GM20431 (cell line): Measurements from ENCODE around the gene PCDH12.
"Not testable (repeated sequence)": the region's sequence is repeated elsewhere in the genome, so short reads cannot be mapped to it uniquely, and the experiment has no call there.

ENCODE experiments used
- in situ Hi-C: fragments of 300-500 bp; cut with MseI, MboI; formaldehyde crosslinking; loops from one replicate; pipeline ENCODE4 v1.15.0; 2020; ENCODE audit warnings: low sequenced_read_pairs; ENCODE audit not compliant: unreplicated experiment

Gene PCDH12

DNA sequence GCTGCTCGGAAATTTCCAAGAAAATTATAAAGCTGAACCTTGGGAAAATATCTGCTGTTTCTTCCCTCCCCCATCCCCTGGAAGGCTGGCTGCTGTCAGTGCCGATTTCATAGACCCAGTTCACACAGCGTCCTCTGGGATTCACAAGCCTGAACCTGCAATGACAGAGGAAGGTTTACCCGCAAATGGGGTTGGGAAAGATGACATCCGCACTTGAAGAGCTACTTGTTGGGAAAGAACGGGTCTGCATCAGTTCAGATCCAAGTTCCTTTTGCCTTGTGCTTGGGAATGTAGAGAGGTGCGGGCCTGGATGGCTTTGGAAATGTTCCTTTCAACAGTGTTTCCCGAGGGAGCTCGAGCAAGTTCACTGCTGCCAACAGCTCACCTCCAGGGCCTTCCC is 13.9 kb downstream of the PCDH12 start:
- in situ Hi-C loops, result no loop called here

GRCh38 chr5:141942185-141942857 is 15.7 kb downstream of the PCDH12 start:
- in situ Hi-C loops, result no loop called here

GRCh38 chr5:141941779-141942178 is 16.2 kb downstream of the PCDH12 start:
- in situ Hi-C loops, result no loop called here

DNA sequence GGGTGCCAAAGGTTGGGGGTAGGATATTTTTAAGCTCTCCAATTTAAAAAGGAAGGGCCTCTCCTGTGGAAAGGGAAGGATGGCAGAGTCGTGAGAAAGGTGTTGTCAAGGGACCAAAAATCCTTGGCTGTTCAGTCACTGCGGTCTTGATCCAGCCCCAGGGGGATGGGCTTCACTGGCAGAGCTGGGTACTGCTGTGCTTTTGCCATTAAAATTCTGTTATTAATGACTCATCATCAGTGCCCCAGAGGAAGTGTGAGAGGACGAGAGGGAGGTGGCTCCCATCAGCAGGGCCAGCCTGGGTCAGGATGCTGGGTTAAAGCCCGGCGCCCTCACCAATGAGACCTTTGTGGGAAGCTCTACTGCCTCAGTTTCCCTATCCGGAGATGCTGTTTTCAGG is 16.7 kb downstream of the PCDH12 start:
- in situ Hi-C loops, result no loop called here

GRCh38 chr5:141940695-141941271 is 17.2 kb downstream of the PCDH12 start:
- in situ Hi-C loops, result no loop called here

GRCh38 chr5:141935538-141935937 is 22.5 kb downstream of the PCDH12 start:
- in situ Hi-C loops, result no loop called here

DNA sequence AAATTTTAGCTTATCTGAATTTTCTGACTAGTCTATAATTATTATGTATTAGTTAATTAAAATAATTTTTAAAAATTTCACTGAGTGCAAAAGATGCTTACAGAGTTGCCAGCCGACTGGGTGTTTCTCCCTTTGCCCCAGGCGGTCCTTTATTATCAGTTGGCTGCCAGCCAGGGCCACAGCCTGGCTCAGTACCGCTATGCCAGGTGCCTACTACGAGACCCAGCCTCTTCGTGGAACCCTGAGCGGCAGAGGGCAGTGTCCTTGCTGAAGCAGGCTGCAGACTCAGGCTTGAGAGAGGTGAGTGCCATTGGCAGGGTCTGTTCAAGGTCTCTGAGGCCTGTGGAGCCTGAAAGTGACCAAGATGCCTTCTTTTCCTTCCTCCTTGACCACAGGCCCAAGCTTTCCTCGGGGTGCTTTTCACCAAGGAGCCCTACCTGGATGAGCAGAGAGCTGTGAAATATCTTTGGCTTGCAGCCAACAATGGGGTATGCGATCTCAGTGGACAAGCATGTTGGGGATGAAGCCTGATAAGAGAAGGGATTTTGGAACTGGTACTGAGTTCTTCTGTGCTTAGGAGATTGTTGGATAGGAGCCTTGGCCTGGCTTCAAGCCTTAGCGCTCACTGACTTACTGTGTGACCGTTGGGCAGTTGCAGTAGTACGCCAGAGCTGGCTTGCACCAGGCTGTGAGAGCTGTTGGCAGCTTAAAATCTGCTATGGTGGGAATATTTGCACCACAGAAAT is 23.7 kb downstream of the PCDH12 start:
- in situ Hi-C loops, result no loop called here

DNA sequence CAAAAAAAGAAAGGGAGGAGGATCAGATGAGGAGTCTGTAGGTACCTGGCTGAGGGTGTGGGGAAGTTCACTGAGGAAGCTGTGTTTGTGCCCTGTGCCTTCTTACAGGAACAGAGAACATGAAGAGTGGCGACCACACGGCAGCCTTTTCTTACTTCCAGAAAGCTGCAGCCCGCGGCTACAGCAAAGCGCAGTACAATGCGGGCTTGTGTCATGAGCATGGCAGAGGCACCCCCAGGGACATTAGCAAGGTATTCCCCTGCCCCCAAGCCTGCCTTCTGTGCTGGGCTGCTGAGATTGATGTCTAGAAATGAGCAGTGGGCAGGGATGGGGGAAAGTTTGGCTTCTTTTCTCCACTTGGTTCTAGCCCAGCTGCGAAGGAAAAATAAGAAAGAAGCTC is 24.9 kb downstream of the PCDH12 start:
- in situ Hi-C loops, result no loop called here

GRCh38 chr5:141931694-141932093 is 26.3 kb downstream of the PCDH12 start:
- in situ Hi-C loops, result no loop called here

- in situ Hi-C loops, result no loop called here
Observed at GRCh38 chr5:141929398-141930058, 28.5 kb downstream of the PCDH12 start.

DNA sequence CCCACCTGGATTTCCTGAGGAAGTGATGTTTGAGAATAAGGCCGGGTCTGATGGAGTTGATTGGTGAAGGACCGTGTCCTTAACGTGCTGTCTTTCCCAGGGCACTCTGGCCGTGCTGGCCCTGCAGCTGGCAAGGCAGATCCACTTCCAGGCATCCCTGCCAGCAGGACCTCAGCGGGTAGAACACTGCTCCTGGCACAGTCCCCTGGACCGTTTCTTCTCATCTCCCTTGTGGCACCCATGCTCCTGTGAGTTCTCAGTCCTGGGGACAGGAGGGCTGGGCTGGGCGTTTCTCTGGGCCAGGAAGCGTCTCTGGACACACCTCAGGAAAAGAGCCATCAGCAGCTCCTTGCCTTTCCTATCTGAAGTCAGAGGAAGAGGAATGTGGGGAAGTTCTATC is 30.0 kb downstream of the PCDH12 start:
- in situ Hi-C loops, result no loop called here

DNA sequence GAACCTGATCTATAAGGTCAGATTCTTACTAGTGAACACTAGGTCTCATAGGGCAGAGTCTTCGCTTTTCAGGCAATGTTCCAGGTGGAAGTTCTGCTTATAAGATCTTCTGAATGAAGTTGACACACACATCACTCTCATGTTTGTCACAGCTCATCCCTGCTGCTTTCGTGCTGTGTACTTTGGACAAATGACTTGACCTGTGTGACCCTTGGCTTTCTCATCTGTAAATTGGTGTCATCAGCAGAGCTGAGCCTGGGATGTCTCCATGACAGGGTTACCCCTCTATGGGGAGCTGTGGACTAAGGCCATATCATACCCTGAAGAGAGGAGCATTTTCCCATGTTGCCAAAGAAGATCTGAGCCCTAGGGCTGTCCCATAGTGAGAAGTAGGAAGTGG is 31.6 kb downstream of the PCDH12 start:
- in situ Hi-C loops, result no loop called here

DNA sequence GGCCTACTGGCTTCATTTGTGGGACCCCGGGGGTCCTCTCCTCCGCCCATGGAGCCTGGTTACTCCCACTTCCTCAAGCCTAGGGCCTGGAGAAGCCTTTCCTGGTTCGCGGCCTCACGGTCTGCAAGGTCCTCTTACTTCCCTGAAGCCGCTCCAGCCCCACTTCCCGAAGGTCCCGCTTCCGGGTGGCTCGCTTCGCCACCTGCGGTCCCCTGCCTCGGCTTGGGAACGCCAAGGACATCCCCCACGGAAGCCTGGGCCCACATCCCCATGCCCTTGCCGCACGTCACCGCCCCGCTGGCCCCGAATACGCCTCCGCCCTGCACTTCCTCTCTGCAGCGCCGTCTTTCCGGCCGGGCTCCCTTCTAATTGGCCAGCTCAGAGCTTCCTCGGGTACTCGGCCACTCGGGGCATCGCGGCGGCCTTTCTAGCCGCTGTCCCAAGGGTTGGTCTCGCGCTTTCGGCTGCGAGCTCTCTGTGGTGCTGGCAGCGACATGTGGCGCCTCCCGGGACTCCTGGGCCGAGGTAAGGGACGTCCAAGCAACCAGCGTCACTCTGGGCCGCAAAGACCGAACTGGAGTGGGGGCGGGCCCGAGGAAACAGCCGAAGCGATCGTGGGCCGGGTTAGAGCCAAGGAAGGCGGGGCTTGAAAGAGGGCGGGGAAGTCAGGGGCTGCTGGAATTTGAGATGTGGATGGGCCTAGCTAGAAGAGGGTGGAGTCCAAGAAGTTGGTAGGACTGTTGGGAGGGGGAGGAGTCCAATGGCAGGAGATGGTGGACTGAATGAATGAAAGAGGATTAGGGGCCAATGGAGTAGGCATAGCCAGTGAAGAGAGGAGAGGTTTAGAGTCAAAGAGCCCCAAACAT is 34.3 kb downstream of the PCDH12 start, which contains the start of gene DELE1:
TSS of gene DELE1 (plus strand) at position 424 of the 866 bp plus-strand sequence. CDS start at position 495, 71 bp downstream.
- in situ Hi-C loops, result no loop called here

GRCh38 chr5:141922827-141923447 is 35.1 kb downstream of the PCDH12 start:
- in situ Hi-C loops, result not testable (repeated sequence)

DNA sequence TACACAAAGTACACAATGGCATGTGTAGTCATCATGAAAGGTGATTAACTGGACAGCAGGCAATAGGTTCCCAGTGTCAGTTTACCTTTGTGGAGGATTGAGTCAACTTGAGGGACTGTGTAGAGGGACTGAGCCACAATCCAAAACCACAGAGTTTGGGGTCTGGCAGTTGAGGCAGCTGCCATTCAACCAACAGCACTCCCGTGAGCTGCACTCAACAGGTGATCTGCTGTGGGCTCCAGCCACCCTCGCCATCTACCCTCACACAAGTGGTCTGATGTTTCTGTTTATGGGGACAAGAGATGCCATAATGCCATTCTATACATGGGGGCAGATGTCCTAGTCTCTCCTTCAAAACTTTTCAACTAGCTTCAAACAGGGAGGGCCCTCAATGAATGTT is 37.2 kb downstream of the PCDH12 start:
- in situ Hi-C loops, result no loop called here

GRCh38 chr5:141919218-141920119 is 38.5 kb downstream of the PCDH12 start:
- in situ Hi-C loops, result no loop called here

- in situ Hi-C loops, result no loop called here
Observed at GRCh38 chr5:141917760-141918159, 40.2 kb downstream of the PCDH12 start.

- in situ Hi-C loops, result no loop called here
Observed at GRCh38 chr5:141916522-141916921, 41.5 kb downstream of the PCDH12 start.
